HEK293 (cell line): ENCODE measurements around the gene TYRP1.

Experiments used
- SETDB1 ChIP-seq: IDR thresholded peaks from one replicate; pipeline ENCODE4 v1.6.1; 2017; ENCODE audit warnings: mild to moderate bottlenecking, low read length, moderate library complexity, mixed read lengths; ENCODE audit not compliant: insufficient read length
- TRIM28 ChIP-seq: IDR thresholded peaks from 2 replicates; pipeline ENCODE4 v1.6.1; 2011; ENCODE audit warnings: low read length, control low read depth, borderline replicate concordance
- ZNF24 ChIP-seq: fragments of 450-650 bp; formaldehyde crosslinking; IDR thresholded peaks from 2 replicates; pipeline ENCODE4 v1.5.1; 2016; ENCODE audit warnings: missing biosample characterization, missing genetic modification characterization
- TF ChIP-seq, protein P1 (sequence below): fragments of 450-650 bp; formaldehyde crosslinking; optimal IDR thresholded peaks from 2 replicates; pipeline ENCODE3; 2016; ENCODE audit warnings: missing biosample characterization, mild to moderate bottlenecking, missing genetic modification characterization
- TF ChIP-seq, protein P2 (sequence below): fragments of 450-650 bp; formaldehyde crosslinking; IDR thresholded peaks from 2 replicates; pipeline ENCODE4 v1.5.1; 2016; ENCODE audit warnings: missing biosample characterization, missing genetic modification characterization

DNA sequence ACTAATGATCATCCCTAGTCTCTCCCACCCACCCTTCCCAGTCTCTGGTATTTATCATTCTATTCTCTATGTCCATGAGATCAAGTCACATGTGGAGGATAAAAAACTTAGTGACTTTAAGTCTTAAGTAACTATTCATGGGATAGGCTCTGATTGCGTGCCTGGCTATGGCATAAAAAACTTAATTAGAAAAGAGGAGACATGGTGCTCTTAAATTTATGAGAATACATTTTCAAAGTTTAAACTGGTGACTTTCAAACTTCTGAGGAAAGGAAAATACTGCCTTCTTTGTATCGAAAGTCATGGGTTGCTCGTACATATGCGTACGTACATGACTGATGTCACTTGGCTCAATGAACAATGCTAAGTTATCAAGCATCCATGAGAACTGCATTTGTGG, 18.2 kb upstream of the TYRP1 start:
- TF ChIP-seq ZNF24 (tag by site-specific recombination): no peak
- TF ChIP-seq TRIM28: no peak
- TF ChIP-seq, protein P1, sequence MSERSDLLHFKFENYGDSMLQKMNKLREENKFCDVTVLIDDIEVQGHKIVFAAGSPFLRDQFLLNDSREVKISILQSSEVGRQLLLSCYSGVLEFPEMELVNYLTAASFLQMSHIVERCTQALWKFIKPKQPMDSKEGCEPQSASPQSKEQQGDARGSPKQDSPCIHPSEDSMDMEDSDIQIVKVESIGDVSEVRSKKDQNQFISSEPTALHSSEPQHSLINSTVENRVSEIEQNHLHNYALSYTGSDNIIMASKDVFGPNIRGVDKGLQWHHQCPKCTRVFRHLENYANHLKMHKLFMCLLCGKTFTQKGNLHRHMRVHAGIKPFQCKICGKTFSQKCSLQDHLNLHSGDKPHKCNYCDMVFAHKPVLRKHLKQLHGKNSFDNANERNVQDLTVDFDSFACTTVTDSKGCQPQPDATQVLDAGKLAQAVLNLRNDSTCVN (tag by site-specific recombination): no peak
- no peak for TF ChIP-seq SETDB1
- TF ChIP-seq, protein P2, sequence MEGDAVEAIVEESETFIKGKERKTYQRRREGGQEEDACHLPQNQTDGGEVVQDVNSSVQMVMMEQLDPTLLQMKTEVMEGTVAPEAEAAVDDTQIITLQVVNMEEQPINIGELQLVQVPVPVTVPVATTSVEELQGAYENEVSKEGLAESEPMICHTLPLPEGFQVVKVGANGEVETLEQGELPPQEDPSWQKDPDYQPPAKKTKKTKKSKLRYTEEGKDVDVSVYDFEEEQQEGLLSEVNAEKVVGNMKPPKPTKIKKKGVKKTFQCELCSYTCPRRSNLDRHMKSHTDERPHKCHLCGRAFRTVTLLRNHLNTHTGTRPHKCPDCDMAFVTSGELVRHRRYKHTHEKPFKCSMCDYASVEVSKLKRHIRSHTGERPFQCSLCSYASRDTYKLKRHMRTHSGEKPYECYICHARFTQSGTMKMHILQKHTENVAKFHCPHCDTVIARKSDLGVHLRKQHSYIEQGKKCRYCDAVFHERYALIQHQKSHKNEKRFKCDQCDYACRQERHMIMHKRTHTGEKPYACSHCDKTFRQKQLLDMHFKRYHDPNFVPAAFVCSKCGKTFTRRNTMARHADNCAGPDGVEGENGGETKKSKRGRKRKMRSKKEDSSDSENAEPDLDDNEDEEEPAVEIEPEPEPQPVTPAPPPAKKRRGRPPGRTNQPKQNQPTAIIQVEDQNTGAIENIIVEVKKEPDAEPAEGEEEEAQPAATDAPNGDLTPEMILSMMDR: no peak
